OCI-LY1 (cell line): ENCODE results near the gene NKX3-2.

ENCODE experiments used
- H2AFZ ChIP-seq: fragments of 200-600 bp; sonication (generic), shearing (Covaris generic); 2 replicates; pipeline ENCODE4 v1.6.0; 2014; ENCODE audit warnings: antibody characterized with exemption, mild to moderate bottlenecking, low read length
- H3F3A ChIP-seq: fragments of 200-600 bp; sonication (generic), shearing (Covaris generic); 2 replicates; pipeline ENCODE4 v1.6.0; 2014; ENCODE audit warnings: mild to moderate bottlenecking, antibody characterized with exemption, low read length, moderate library complexity; ENCODE audit not compliant: insufficient read depth
- H3K27ac ChIP-seq: fragments of 200-600 bp; sonication (generic); 2 replicates; pipeline ENCODE4 v1.5.1; 2014; ENCODE audit warnings: low read length, mixed run types, mild to moderate bottlenecking, low read depth; ENCODE audit not compliant: poor library complexity, severe bottlenecking
- H3K27me3 ChIP-seq: fragments of 200-600 bp; sonication (generic); 2 replicates; pipeline ENCODE4 v1.6.0; 2014; ENCODE audit warnings: antibody characterized with exemption, mild to moderate bottlenecking, low read length, moderate library complexity; ENCODE audit not compliant: insufficient read depth
- H3K36me3 ChIP-seq: fragments of 200-600 bp; sonication (generic); 2 replicates; pipeline ENCODE4 v1.6.1; 2014; ENCODE audit warnings: mild to moderate bottlenecking, antibody characterized with exemption, low read length, moderate library complexity, mixed read lengths; ENCODE audit not compliant: insufficient read depth
- H3K4me1 ChIP-seq: fragments of 200-600 bp; sonication (generic); 2 replicates; pipeline ENCODE4 v1.5.1; 2014; ENCODE audit warnings: mild to moderate bottlenecking, low read length, moderate library complexity; ENCODE audit not compliant: insufficient read depth, severe bottlenecking
- H3K4me2 ChIP-seq: fragments of 200-600 bp; sonication (generic), shearing (Covaris generic); 2 replicates; pipeline ENCODE4 v1.6.1; 2014; ENCODE audit warnings: low read length
- H3K4me3 ChIP-seq: fragments of 200-600 bp; sonication (generic); 2 replicates; pipeline ENCODE4 v1.5.1; 2014; ENCODE audit warnings: low read length, low read depth, mild to moderate bottlenecking, mixed read lengths; ENCODE audit not compliant: poor library complexity, severe bottlenecking
- H3K79me2 ChIP-seq: fragments of 200-600 bp; shearing (Covaris generic); 2 replicates; pipeline ENCODE4 v1.6.1; 2016; ENCODE audit warnings: mixed run types, low read length, mixed read lengths; ENCODE audit not compliant: insufficient read depth
- H3K9ac ChIP-seq: fragments of 200-600 bp; sonication (generic), shearing (Covaris generic); 2 replicates; pipeline ENCODE4 v1.6.1; 2014; ENCODE audit warnings: mild to moderate bottlenecking, low read length, mixed read lengths
- H3K9me2 ChIP-seq: fragments of 200-600 bp; sonication (generic), shearing (Covaris generic); 2 replicates; pipeline ENCODE4 v1.6.1; 2014; ENCODE audit warnings: low read depth, mild to moderate bottlenecking, low read length, mixed read lengths
- H3K9me3 ChIP-seq: fragments of 200-600 bp; shearing (Covaris generic); 2 replicates; pipeline ENCODE4 v1.6.1; 2014; ENCODE audit warnings: low read length, mixed read lengths
- H4K20me1 ChIP-seq: fragments of 200-600 bp; sonication (generic), shearing (Covaris generic); 2 replicates; pipeline ENCODE4 v1.6.0; 2016; ENCODE audit warnings: mild to moderate bottlenecking, low read length; ENCODE audit not compliant: insufficient read depth
- CTCF ChIP-seq: fragments of 200-600 bp; sonication (generic), shearing (Covaris generic); IDR thresholded peaks from 2 replicates; pipeline ENCODE4 v1.5.1; 2017; ENCODE audit warnings: mild to moderate bottlenecking, antibody characterized with exemption, low read length, moderate library complexity, mixed read lengths
- EZH2 ChIP-seq: fragments of 200-600 bp; sonication (generic), shearing (Covaris generic); IDR thresholded peaks from 2 replicates; pipeline ENCODE4 v1.8.0; 2017; ENCODE audit warnings: borderline replicate concordance, mixed run types, mild to moderate bottlenecking, antibody characterized with exemption, low read length, moderate library complexity, mixed read lengths

Gene NKX3-2

DNA sequence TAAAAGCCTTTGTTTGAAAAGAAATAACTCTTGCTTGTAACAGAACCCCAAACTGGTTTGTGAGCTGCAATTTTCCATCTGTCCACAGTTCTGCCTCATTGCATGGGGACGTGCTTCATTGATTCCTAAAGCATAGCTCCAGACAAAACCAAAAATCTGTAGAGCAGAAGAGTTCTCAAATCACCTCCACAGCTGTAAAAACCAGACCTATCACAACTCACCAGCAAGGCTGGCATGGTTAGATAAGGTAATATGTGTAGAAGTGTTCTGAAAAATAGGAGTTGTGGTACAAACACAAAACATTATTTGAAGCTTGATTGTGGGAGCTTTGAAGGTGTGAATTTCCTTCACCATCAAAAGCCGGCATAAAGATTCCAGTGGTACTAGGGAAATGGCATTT is 47.7 kb downstream of the NKX3-2 start:
- H3K9ac ChIP-seq, result no peak overlapping the region
- no peak for TF ChIP-seq CTCF
- TF ChIP-seq EZH2, result no peak
- H3K4me3 ChIP-seq, result no peak overlapping the region
- no peak overlapping the region for H3K27ac ChIP-seq
- no peak overlapping the region for H2AFZ ChIP-seq
- no peak overlapping the region for H3K4me2 ChIP-seq
- H4K20me1 ChIP-seq, result no peaks in the 10 kb centered on the region
- no peaks in the 10 kb centered on the region for H3K79me2 ChIP-seq
- no peaks in the 10 kb centered on the region for H3K9me2 ChIP-seq
- H3K27me3 ChIP-seq, result no peaks in the 10 kb centered on the region
- no peaks in the 10 kb centered on the region for H3K4me1 ChIP-seq
- no peaks in the 10 kb centered on the region for H3K9me3 ChIP-seq
- H3F3A ChIP-seq, result no peaks in the 10 kb centered on the region
- no peaks in the 10 kb centered on the region for H3K36me3 ChIP-seq

DNA sequence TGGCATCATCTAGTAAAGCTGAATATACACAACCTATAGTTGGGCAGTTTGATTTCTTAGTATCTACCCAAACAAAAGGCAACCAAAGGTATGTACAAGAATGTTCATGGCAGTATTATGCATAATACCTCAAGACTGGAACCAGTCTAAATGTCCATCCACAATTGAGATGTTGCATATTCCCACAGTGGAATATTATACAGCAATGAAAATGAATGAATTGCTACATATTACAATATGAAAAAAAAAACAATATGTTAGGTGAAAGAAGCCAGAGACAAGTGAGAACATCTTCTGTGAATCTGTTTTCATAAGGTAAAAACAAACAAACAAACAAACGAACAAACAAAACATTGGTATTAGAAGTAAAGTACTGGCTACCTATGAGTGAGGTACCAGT is 48.6 kb downstream of the NKX3-2 start:
- H3K4me2 ChIP-seq, result no peak overlapping the region
- no peak overlapping the region for H3K4me3 ChIP-seq
- no peaks in the 10 kb centered on the region for H3F3A ChIP-seq
- no peaks in the 10 kb centered on the region for H3K9me3 ChIP-seq
- no peak overlapping the region for H3K27ac ChIP-seq
- no peaks in the 10 kb centered on the region for H3K27me3 ChIP-seq
- H3K4me1 ChIP-seq, result no peaks in the 10 kb centered on the region
- H2AFZ ChIP-seq, result no peak overlapping the region
- no peaks in the 10 kb centered on the region for H3K36me3 ChIP-seq
- TF ChIP-seq CTCF, result no peak
- TF ChIP-seq EZH2, result no peak
- no peaks in the 10 kb centered on the region for H4K20me1 ChIP-seq
- no peak overlapping the region for H3K9ac ChIP-seq
- no peaks in the 10 kb centered on the region for H3K9me2 ChIP-seq
- H3K79me2 ChIP-seq, result no peaks in the 10 kb centered on the region

DNA sequence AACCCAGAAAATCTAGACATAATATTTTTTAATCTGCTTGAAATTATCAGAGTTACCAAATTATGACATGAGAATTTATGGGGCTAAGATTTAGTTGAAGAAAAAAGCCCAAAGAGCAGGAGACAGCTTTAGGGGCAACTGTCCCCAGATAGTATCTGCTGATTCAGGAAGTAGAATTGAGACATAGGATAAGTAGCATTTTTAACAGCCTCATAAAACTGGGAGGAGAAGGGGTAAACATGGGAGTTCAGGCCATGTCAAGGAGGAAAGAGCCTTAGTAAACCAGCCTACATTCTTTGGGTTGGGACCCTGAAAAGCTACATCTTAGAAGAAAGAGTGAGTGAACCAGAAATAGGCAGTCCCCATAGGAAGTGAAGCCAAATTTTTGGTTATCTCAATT is 50.5 kb downstream of the NKX3-2 start:
- Histone ChIP-seq H3K9me2 (no peaks in the 10 kb centered on the region), H3F3A (no peaks in the 10 kb centered on the region), H4K20me1 (no peaks in the 10 kb centered on the region), H3K27ac (no peak overlapping the region), H3K4me2 (no peak overlapping the region), H3K4me1 (no peaks in the 10 kb centered on the region), H3K36me3 (no peaks in the 10 kb centered on the region), H3K9me3 (no peaks in the 10 kb centered on the region), H3K27me3 (no peaks in the 10 kb centered on the region), H3K79me2 (no peaks in the 10 kb centered on the region), H3K9ac (no peak overlapping the region), H3K4me3 (no peak overlapping the region), H2AFZ (no peak overlapping the region)
- no peak for TF ChIP-seq EZH2

- Histone ChIP-seq H3K4me3 (no peak overlapping the region), H3K27ac (no peak overlapping the region), H3K4me2 (no peak overlapping the region), H3K9me3 (no peaks in the 10 kb centered on the region), H3F3A (no peaks in the 10 kb centered on the region), H3K9ac (no peak overlapping the region), H3K9me2 (no peaks in the 10 kb centered on the region), H3K36me3 (no peaks in the 10 kb centered on the region), H3K27me3 (no peaks in the 10 kb centered on the region), H3K79me2 (no peaks in the 10 kb centered on the region), H3K4me1 (no peaks in the 10 kb centered on the region), H4K20me1 (no peaks in the 10 kb centered on the region), H2AFZ (no peak overlapping the region)
- TF ChIP-seq CTCF (no peak), EZH2 (no peak)
Observed at GRCh38 chr4:13492747-13493146, 51.6 kb downstream of the NKX3-2 start.
